GM19397 (cell line): ENCODE data around the gene FBN2.
"Not testable (repeated sequence)": the region's sequence is repeated elsewhere in the genome, so short reads cannot be mapped to it uniquely, and the experiment has no call there.

Experiments
- ATAC-seq: cut with Tn5 transposase; IDR thresholded peaks from one replicate; pipeline ENCODE4 v1.9.1; 2021; ENCODE audit warnings: mild to moderate bottlenecking, moderate library complexity; ENCODE audit not compliant: unreplicated experiment

The FBN2 gene

GRCh38 chr5:128427921-128428320 is 110.1 kb downstream of the FBN2 start:
- no peak for ATAC-seq

- peak; percentile 88 for ATAC-seq
Observed at GRCh38 chr5:128426090-128426534, 111.9 kb downstream of the FBN2 start.

- ATAC-seq, result no peak
Observed at GRCh38 chr5:128424646-128425045, 113.4 kb downstream of the FBN2 start.

- no peak for ATAC-seq
Observed at GRCh38 chr5:128422612-128423011, 115.4 kb downstream of the FBN2 start.

- no peak for ATAC-seq
Observed at GRCh38 chr5:128414469-128414868, 123.6 kb downstream of the FBN2 start.

- no peak for ATAC-seq
Observed at GRCh38 chr5:128413356-128413755, 124.7 kb downstream of the FBN2 start.

GRCh38 chr5:128412145-128412930 is 125.7 kb downstream of the FBN2 start:
- ATAC-seq, result no peak

- no peak for ATAC-seq
Observed at GRCh38 chr5:128409166-128409800, 128.8 kb downstream of the FBN2 start.

- no peak for ATAC-seq
Observed at GRCh38 chr5:128408622-128409021, 129.4 kb downstream of the FBN2 start.

- no peak for ATAC-seq
Observed at GRCh38 chr5:128407944-128408343, 130.1 kb downstream of the FBN2 start.

GRCh38 chr5:128406803-128407202 is 131.2 kb downstream of the FBN2 start:
- ATAC-seq, result no peak

GRCh38 chr5:128405159-128405558 is 132.9 kb downstream of the FBN2 start:
- ATAC-seq, result no peak

- ATAC-seq, result no peak
Observed at GRCh38 chr5:128403333-128403732, 134.7 kb downstream of the FBN2 start.

GRCh38 chr5:128402506-128402905 is 135.5 kb downstream of the FBN2 start:
- ATAC-seq, result no peak

GRCh38 chr5:128400766-128401165 is 137.3 kb downstream of the FBN2 start:
- not testable (repeated sequence) for ATAC-seq

- ATAC-seq, result no peak
Observed at GRCh38 chr5:128399111-128399510, 138.9 kb downstream of the FBN2 start.

GRCh38 chr5:128397876-128398275 is 140.2 kb downstream of the FBN2 start:
- ATAC-seq, result no peak

GRCh38 chr5:128395073-128395472 is 143.0 kb downstream of the FBN2 start:
- no peak for ATAC-seq

- no peak for ATAC-seq
Observed at GRCh38 chr5:128384068-128384467, 154.0 kb downstream of the FBN2 start.

- ATAC-seq, result no peak
Observed at GRCh38 chr5:128380337-128380736, 157.7 kb downstream of the FBN2 start.

GRCh38 chr5:128378632-128379031 is 159.4 kb downstream of the FBN2 start:
- ATAC-seq, result no peak

- no peak for ATAC-seq
Observed at GRCh38 chr5:128378196-128378595, 159.8 kb downstream of the FBN2 start.
